K562 (cell line): ENCODE measurements around the gene ARHGAP33. TPM values are rescaled to one million over a fixed set of nuclear protein-coding genes. Genes with fewer than 3 reads are reported as not detected.

Source experiments
- BMI1 ChIP-seq: fragments of 150-350 bp; IDR thresholded peaks from 2 replicates; pipeline ENCODE4 v1.6.1; 2014; ENCODE audit warnings: low read length
- CTCF ChIP-seq, 3 experiments: IDR thresholded peaks in 2 of 3; conservative IDR thresholded peaks in 1 of 3; 2 replicates each; pipeline ENCODE4 v1.5.1; 2011 to 2012; ENCODE audit warnings: low read length in 3 of 3, mild to moderate bottlenecking in 3 of 3, control low read depth in 2 of 3, improper control_type of control experiment in 1 of 3, inconsistent platforms in 1 of 3, low read depth in 1 of 3, mixed read lengths in 1 of 3, moderate library complexity in 1 of 3; ENCODE audit not compliant: insufficient read depth in 2 of 3
- CXXC5 ChIP-seq: fragments of 250-450 bp; sonication (Bioruptor Pico); IDR thresholded peaks from 2 replicates; pipeline ENCODE4 v1.8.0; 2022; ENCODE audit warnings: inconsistent platforms, mild to moderate bottlenecking, moderate library complexity
- E2F8 ChIP-seq: fragments of 450-650 bp; IDR thresholded peaks from 2 replicates; pipeline ENCODE4 v1.7.1; 2018; ENCODE audit warnings: mild to moderate bottlenecking, low read depth; ENCODE audit not compliant: partially characterized antibody
- ELF1 ChIP-seq: fragments of 200-800 bp; sonication (Bioruptor generic); IDR thresholded peaks from 2 replicates; pipeline ENCODE4 v1.6.1; 2016; ENCODE audit warnings: missing genetic modification characterization, missing compliant biosample characterization
- ETV1 ChIP-seq: fragments of 450-650 bp; conservative IDR thresholded peaks from 2 replicates; pipeline ENCODE4 v1.6.1; 2016; ENCODE audit warnings: missing genetic modification characterization, control low read depth, low read depth, missing compliant biosample characterization
- FOS ChIP-seq: IDR thresholded peaks from 3 replicates; pipeline ENCODE4 v1.6.1; 2011; ENCODE audit not compliant: insufficient read length; ENCODE audit errors: extremely low read depth
- IFI16 ChIP-seq: fragments of 250-450 bp; sonication (Bioruptor Pico); IDR thresholded peaks from 2 replicates; pipeline ENCODE4 v2.1.2; 2022; ENCODE audit warnings: mild to moderate bottlenecking, inconsistent platforms
- MTA1 ChIP-seq: fragments of 450-650 bp; IDR thresholded peaks from 2 replicates; pipeline ENCODE4 v1.6.1; 2017; ENCODE audit warnings: borderline replicate concordance
- MYC ChIP-seq, 2 experiments: fragments of 250-450 bp in 1 of 2; sonication (Bioruptor Pico) in 1 of 2; IDR thresholded peaks; 2 replicates each; pipeline versions ENCODE4 v1.5.1 to v1.6.1; 2012 to 2021; ENCODE audit warnings: low read depth in 2 of 2, borderline replicate concordance in 1 of 2, improper control_type of control experiment in 1 of 2, low read length in 1 of 2, mild to moderate bottlenecking in 1 of 2, moderate library complexity in 1 of 2
- NBN ChIP-seq: fragments of 450-650 bp; IDR thresholded peaks from 2 replicates; pipeline ENCODE4 v1.6.1; 2016; ENCODE audit warnings: low read depth, mild to moderate bottlenecking
- NCOA1 ChIP-seq: fragments of 450-650 bp; IDR thresholded peaks from 2 replicates; pipeline ENCODE4 v1.6.1; 2016; ENCODE audit warnings: low read depth
- POLR2A ChIP-seq: fragments of 450-650 bp; conservative IDR thresholded peaks from 2 replicates; pipeline ENCODE4 v1.6.1; 2016
- SMC3 ChIP-seq: conservative IDR thresholded peaks from 2 replicates; pipeline ENCODE4 v1.6.1; 2011; ENCODE audit warnings: low read depth, low read length, improper control_type of control experiment; ENCODE audit not compliant: insufficient read depth
- TAF7 ChIP-seq: fragments of 450-650 bp; IDR thresholded peaks from 2 replicates; pipeline ENCODE4 v1.6.1; 2016; ENCODE audit warnings: missing genetic modification characterization, missing compliant biosample characterization
- TARDBP ChIP-seq: fragments of 450-650 bp; IDR thresholded peaks from 2 replicates; pipeline ENCODE4 v1.6.1; 2016
- TOE1 ChIP-seq, 2 experiments: fragments of 450-650 bp in 1 of 2; sonication (generic) in 1 of 2; formaldehyde crosslinking in 1 of 2; IDR thresholded peaks; 2 replicates each; pipeline versions ENCODE4 v1.7.1 to v1.8.0; 2016 to 2022; ENCODE audit warnings: borderline replicate concordance in 2 of 2, mild to moderate bottlenecking in 2 of 2, antibody characterized with exemption in 1 of 2, inconsistent platforms in 1 of 2, low read depth in 1 of 2, missing genetic modification reagents in 1 of 2, moderate library complexity in 1 of 2
- ZBTB33 ChIP-seq: sonication (generic); formaldehyde crosslinking; IDR thresholded peaks from 2 replicates; pipeline ENCODE4 v1.8.1; 2023; ENCODE audit warnings: mild to moderate bottlenecking, missing genetic modification reagents
- ZBTB7A ChIP-seq: IDR thresholded peaks from 2 replicates; pipeline ENCODE4 v1.6.1; 2011; ENCODE audit warnings: low read depth, mild to moderate bottlenecking, low read length, moderate library complexity, borderline replicate concordance; ENCODE audit not compliant: control insufficient read depth
- ZKSCAN3 ChIP-seq: fragments of 250-450 bp; sonication (Bioruptor Pico); IDR thresholded peaks from 2 replicates; pipeline ENCODE4 v1.4.0; 2020
- polyA plus RNA-seq, 8 experiments: library from polyadenylated mRNA; depleted of rRNA in 4 of 8; stranded (reverse) in 5 of 8; unstranded in 3 of 8; fragments of >200 nt; fragmentation: Nextera tagmentation in 2 of 8; fragmentation: Illumina TruSeq in 1 of 8; extraction: Ambion mirVana in 2 of 8; extraction: Trizol in 1 of 8; gene quantifications; 2 replicates each; pipeline versions ENCODE4 v1.2.1 to v1.2.3, GENCODE V29; 2011 to 2014; ENCODE audit warnings: inconsistent platforms in 1 of 8, missing spikeins in 1 of 8
- total RNA-seq, 7 experiments: library from RNA; depleted of rRNA in 6 of 7; stranded (reverse); fragments of >200 nt in 6 of 7; fragmentation: Illumina TruSeq in 2 of 7; extraction: Trizol in 2 of 7; gene quantifications; 2 replicates each; pipeline versions ENCODE4 v1.2.1 to v1.2.3, GENCODE V29; 2011 to 2021; ENCODE audit warnings: low replicate concordance in 1 of 7

Gene ARHGAP33
- total and polyA plus RNA-seq, 9 of the 15 experiments (the other 6 are each of a cell fraction or from before 2014, with no cell fraction given) = 0.06 to 26.6 (median 1.6) TPM; not detected in 1

GRCh38 chr19:35740423-35741202, 34.8 kb upstream of the ARHGAP33 start (continued):
- TF ChIP-seq TOE1 (IDR thresholded peaks at IDR 0.05; ENCODE audit: borderline replicate concordance) (0 out of 2 replicates have a peak, but pooled peaks have one; percentile 14), TOE1 (CRISPR knock-in tag; IDR thresholded peaks at IDR 0.05; ENCODE audit: borderline replicate concordance, low read depth) (no peak), SMC3 (no peak), MYC (IDR thresholded peaks at IDR 0.05; ENCODE audit: low read depth, low read length) (peak; percentile 83), MYC (CRISPR knock-in tag; IDR thresholded peaks at IDR 0.05; ENCODE audit: borderline replicate concordance, low read depth) (peak; percentile 81; the same call in 1 of the 2 replicates), ELF1 (tag) (peak; percentile 39), CTCF (IDR thresholded peaks at IDR 0.05 in 2 of 3, conservative IDR thresholded peaks at IDR 0.05 in 1 of 3; ENCODE audit: insufficient read depth in 2 of 3, low read depth in 1 of 3, low read length in 3 of 3) (peak; percentile 46 to 61 (median 53); a peak in 5 of 6 replicates), ZBTB33 (CRISPR knock-in tag) (peak; percentile 49; the same call in 1 of the 2 replicates), IFI16 (CRISPR knock-in tag) (no peak), CXXC5 (CRISPR knock-in tag) (peak; percentile 92), NCOA1 (peak; percentile 72; the same call in 1 of the 2 replicates), ZKSCAN3 (CRISPR knock-in tag) (no peak), ZBTB7A (peak; percentile 33), TARDBP (peak; percentile 60; the same call in 1 of the 2 replicates), ETV1 (tag) (peak; percentile 47), NBN (peak; percentile 65; the same call in 1 of the 2 replicates), POLR2A (peak; percentile 87), TAF7 (peak; percentile 34; the same call in 1 of the 2 replicates), FOS (peak; percentile 69), BMI1 (no peak), MTA1 (0 out of 2 replicates have a peak, but pooled peaks have one; percentile 60), E2F8 (peak; percentile 60)
